HepG2 (cell line): ENCODE measurements around the gene CDHR1.

ENCODE experiments used
- ELF3 ChIP-seq: IDR thresholded peaks from 2 replicates; pipeline ENCODE4 v1.6.1; 2016; ENCODE audit warnings: missing genetic modification reagents, missing compliant biosample characterization
- FOXM1 ChIP-seq: sonication (generic); formaldehyde crosslinking; IDR thresholded peaks from 2 replicates; pipeline ENCODE4 v1.5.0; 2020; ENCODE audit warnings: missing genetic modification reagents
- SRSF1 ChIP-seq: fragments of 200-400 bp; formaldehyde crosslinking; optimal IDR thresholded peaks from 2 replicates; pipeline ENCODE3; 2017; ENCODE audit warnings: mild to moderate bottlenecking, low read depth, low read length, moderate library complexity
- YY1 ChIP-seq: IDR thresholded peaks from 2 replicates; pipeline ENCODE4 v1.6.1; 2011; ENCODE audit warnings: low read length, low read depth, moderate library complexity, mild to moderate bottlenecking; ENCODE audit not compliant: insufficient read depth, insufficient replicate concordance
- ZZZ3 ChIP-seq: sonication (generic); formaldehyde crosslinking; IDR thresholded peaks from 2 replicates; pipeline ENCODE4 v1.4.0; 2020; ENCODE audit warnings: missing genetic modification reagents, mild to moderate bottlenecking, borderline replicate concordance
- TF ChIP-seq, protein P1 (sequence below): sonication (generic); formaldehyde crosslinking; IDR thresholded peaks from 2 replicates; pipeline ENCODE4 v1.5.0; 2020; ENCODE audit warnings: mild to moderate bottlenecking, missing genetic modification reagents, moderate library complexity
- TF ChIP-seq, protein P2 (sequence below): sonication (generic); formaldehyde crosslinking; IDR thresholded peaks from 2 replicates; pipeline ENCODE4 v1.4.0; 2020; ENCODE audit warnings: missing genetic modification reagents
- TF ChIP-seq, protein P3 (sequence below): sonication (generic); formaldehyde crosslinking; IDR thresholded peaks from 2 replicates; pipeline ENCODE4 v1.4.0; 2020; ENCODE audit warnings: missing genetic modification reagents, mild to moderate bottlenecking, borderline replicate concordance

DNA sequence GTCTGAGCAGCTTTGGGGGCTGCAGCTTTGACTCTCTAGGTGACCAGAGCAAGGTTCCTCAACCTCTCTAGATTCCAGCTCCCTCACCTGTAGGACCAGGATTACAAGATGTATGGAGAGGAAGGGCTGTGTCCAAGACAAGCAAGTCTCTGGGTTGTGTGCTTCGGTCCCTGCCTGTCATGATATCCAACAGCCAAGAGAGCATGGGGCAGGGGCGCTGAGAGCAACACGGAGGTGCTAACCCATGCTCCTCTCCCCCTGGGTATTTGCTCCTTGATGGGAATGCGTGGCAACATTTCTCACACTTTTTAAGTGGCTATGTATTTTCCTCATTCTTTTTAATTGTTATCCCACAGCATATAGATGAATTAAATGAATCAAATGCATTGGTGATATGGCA is 10.3 kb downstream of the CDHR1 start:
- TF ChIP-seq, protein P1, sequence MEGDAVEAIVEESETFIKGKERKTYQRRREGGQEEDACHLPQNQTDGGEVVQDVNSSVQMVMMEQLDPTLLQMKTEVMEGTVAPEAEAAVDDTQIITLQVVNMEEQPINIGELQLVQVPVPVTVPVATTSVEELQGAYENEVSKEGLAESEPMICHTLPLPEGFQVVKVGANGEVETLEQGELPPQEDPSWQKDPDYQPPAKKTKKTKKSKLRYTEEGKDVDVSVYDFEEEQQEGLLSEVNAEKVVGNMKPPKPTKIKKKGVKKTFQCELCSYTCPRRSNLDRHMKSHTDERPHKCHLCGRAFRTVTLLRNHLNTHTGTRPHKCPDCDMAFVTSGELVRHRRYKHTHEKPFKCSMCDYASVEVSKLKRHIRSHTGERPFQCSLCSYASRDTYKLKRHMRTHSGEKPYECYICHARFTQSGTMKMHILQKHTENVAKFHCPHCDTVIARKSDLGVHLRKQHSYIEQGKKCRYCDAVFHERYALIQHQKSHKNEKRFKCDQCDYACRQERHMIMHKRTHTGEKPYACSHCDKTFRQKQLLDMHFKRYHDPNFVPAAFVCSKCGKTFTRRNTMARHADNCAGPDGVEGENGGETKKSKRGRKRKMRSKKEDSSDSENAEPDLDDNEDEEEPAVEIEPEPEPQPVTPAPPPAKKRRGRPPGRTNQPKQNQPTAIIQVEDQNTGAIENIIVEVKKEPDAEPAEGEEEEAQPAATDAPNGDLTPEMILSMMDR (CRISPR knock-in tag) = no peak
- TF ChIP-seq YY1 (no peak), SRSF1 (no peak), ZZZ3 (CRISPR knock-in tag) (no peak), ELF3 (no peak), FOXM1 (CRISPR knock-in tag) (no peak)
- TF ChIP-seq, protein P2, sequence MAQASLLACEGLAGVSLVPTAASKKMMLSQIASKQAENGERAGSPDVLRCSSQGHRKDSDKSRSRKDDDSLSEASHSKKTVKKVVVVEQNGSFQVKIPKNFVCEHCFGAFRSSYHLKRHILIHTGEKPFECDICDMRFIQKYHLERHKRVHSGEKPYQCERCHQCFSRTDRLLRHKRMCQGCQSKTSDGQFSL (CRISPR knock-in tag) = no peak
- TF ChIP-seq, protein P3, sequence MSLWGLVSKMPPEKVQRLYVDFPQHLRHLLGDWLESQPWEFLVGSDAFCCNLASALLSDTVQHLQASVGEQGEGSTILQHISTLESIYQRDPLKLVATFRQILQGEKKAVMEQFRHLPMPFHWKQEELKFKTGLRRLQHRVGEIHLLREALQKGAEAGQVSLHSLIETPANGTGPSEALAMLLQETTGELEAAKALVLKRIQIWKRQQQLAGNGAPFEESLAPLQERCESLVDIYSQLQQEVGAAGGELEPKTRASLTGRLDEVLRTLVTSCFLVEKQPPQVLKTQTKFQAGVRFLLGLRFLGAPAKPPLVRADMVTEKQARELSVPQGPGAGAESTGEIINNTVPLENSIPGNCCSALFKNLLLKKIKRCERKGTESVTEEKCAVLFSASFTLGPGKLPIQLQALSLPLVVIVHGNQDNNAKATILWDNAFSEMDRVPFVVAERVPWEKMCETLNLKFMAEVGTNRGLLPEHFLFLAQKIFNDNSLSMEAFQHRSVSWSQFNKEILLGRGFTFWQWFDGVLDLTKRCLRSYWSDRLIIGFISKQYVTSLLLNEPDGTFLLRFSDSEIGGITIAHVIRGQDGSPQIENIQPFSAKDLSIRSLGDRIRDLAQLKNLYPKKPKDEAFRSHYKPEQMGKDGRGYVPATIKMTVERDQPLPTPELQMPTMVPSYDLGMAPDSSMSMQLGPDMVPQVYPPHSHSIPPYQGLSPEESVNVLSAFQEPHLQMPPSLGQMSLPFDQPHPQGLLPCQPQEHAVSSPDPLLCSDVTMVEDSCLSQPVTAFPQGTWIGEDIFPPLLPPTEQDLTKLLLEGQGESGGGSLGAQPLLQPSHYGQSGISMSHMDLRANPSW = no peak
